ENCODE measurements around the gene HS3ST2. TPM values are rescaled to one million over a fixed set of nuclear protein-coding genes. Genes with fewer than 3 reads are reported as not detected.

The HS3ST2 gene
- total and polyA plus RNA-seq, 2 experiments from 2014 or later: 1.4 to 3.2 TPM

GRCh38 chr16:22926105-22926751 is 112.3 kb downstream of the HS3ST2 start:
- H2AFZ ChIP-seq: peak overlapping the region; percentile 88
- H3K4me2 ChIP-seq: no peak overlapping the region
- H3K4me3 Mint-ChIP-seq: no peak overlapping the region
- ATAC-seq (no peak; the same call in 2 of the 3 replicates), DNase-seq (ENCODE audit: low spot score) (no peak)
- H3K79me2 ChIP-seq (replicated peaks; ENCODE audit: insufficient read depth): no peaks in the 10 kb centered on the region
- 0 out of 3 replicates have a peak, but pooled peaks cover 5% of the 10 kb centered on the region for H3K4me1 Mint-ChIP-seq
- no peaks in the 10 kb centered on the region; the same call in 2 of the 3 replicates for H3K9me3 Mint-ChIP-seq
- H3K4me3 ChIP-seq: no peak overlapping the region
- H3K4me1 ChIP-seq (ENCODE audit: insufficient read depth): no peaks in the 10 kb centered on the region; the same call in 1 of the 2 replicates
- H3K27me3 ChIP-seq (ENCODE audit: insufficient read depth): no peaks in the 10 kb centered on the region
- no peaks in the 10 kb centered on the region for H4K20me1 ChIP-seq (replicated peaks; ENCODE audit: insufficient read depth)
- H3K36me3 Mint-ChIP-seq (ENCODE audit: low read depth): no peaks in the 10 kb centered on the region
- H3K27ac Mint-ChIP-seq: no peak overlapping the region
- H3K9me2 ChIP-seq (ENCODE audit: insufficient read depth): 0 out of 2 replicates have a peak, but pooled peaks cover 11% of the 10 kb centered on the region
- TF ChIP-seq ETS1 (IDR thresholded peaks at IDR 0.05): no peak
- no peak for TF ChIP-seq ZNF462 (CRISPR knock-in tag; IDR thresholded peaks at IDR 0.05)
- TF ChIP-seq EZH2 (IDR thresholded peaks at IDR 0.05; ENCODE audit: low read depth, unreplicated experiment): no peak
- no peak for TF ChIP-seq ZNF331 (CRISPR knock-in tag; IDR thresholded peaks at IDR 0.05; ENCODE audit: low read depth)
- TF ChIP-seq NANOG (IDR thresholded peaks at IDR 0.05; ENCODE audit: borderline replicate concordance): no peak
- no peak for TF ChIP-seq ZNF114 (CRISPR knock-in tag; IDR thresholded peaks at IDR 0.05)
- no peak for TF ChIP-seq CREB1 (CRISPR knock-in tag; IDR thresholded peaks at IDR 0.05; ENCODE audit: low read depth)
- TF ChIP-seq EZH2phosphoT487 (IDR thresholded peaks at IDR 0.05; ENCODE audit: unreplicated experiment): no peak
- TF ChIP-seq STAT1 (IDR thresholded peaks at IDR 0.05; ENCODE audit: unreplicated experiment): no peak
- TF ChIP-seq CTCF (conservative IDR thresholded peaks at IDR 0.05; ENCODE audit: low read depth in 2 of 2): no peak
- no peak for TF ChIP-seq JUNB (IDR thresholded peaks at IDR 0.05; ENCODE audit: unreplicated experiment)
- no peak for TF ChIP-seq POLR2AphosphoS5 (IDR thresholded peaks at IDR 0.05; ENCODE audit: low read depth)
- no peak for TF ChIP-seq REST (IDR thresholded peaks at IDR 0.05; ENCODE audit: unreplicated experiment)
- H3F3A ChIP-seq (replicated peaks; ENCODE audit: low read depth): no peaks in the 10 kb centered on the region
- peaks cover 4% of the 10 kb centered on the region for H3K27me3 Mint-ChIP-seq (ENCODE audit: insufficient read depth, low read depth, poor library complexity)
- H3K27ac ChIP-seq (ENCODE audit: low read depth): no peak overlapping the region
- no peaks in the 10 kb centered on the region for H3K36me3 ChIP-seq (ENCODE audit: insufficient read depth)

All from GM23338 (cell line).